ENCODE data around the gene ANKRA2. TPM values are rescaled to one million over a fixed set of nuclear protein-coding genes. Genes with fewer than 3 reads are reported as not detected.
A peak's percentile ranks its signal among the peaks of the same experiment; 100 is the strongest.

The ANKRA2 gene
- total RNA-seq, 1 donor from 2014 or later: 18.5 TPM

- peaks cover 2% of the 10 kb centered on the region for H3K27me3 Mint-ChIP-seq
- DNase-seq: no peak
- intact Hi-C loops (cut with micrococcal nuclease): no loop called here
- H3K36me3 Mint-ChIP-seq (ENCODE audit: low read depth): no peaks in the 10 kb centered on the region
- no peak overlapping the region for H3K27ac Mint-ChIP-seq
- no peaks in the 10 kb centered on the region for H3K4me1 Mint-ChIP-seq
- no peaks in the 10 kb centered on the region for H3K9me3 Mint-ChIP-seq
- H3K4me3 Mint-ChIP-seq: no peak overlapping the region
Observed at GRCh38 chr5:73587923-73588322, 22.5 kb upstream of the ANKRA2 start.

- intact Hi-C loops (cut with micrococcal nuclease): no loop called here
- no peaks in the 10 kb centered on the region for H3K4me1 Mint-ChIP-seq
- H3K27me3 Mint-ChIP-seq: no peaks in the 10 kb centered on the region
- H3K4me3 Mint-ChIP-seq: no peak overlapping the region
- H3K27ac Mint-ChIP-seq: no peak overlapping the region
- no peaks in the 10 kb centered on the region for H3K9me3 Mint-ChIP-seq
- DNase-seq: no peak
- H3K36me3 Mint-ChIP-seq (ENCODE audit: low read depth): peaks cover 23% of the 10 kb centered on the region
Observed at GRCh38 chr5:73582285-73583145, 17.1 kb upstream of the ANKRA2 start.

GRCh38 chr5:73565969-73566547 lies 619 bp upstream of the ANKRA2 start:
- Mint-ChIP-seq H3K4me1 (peaks cover 33% of the 10 kb centered on the region), H3K27ac (peak overlapping the region; percentile 100), H3K36me3 (ENCODE audit: low read depth) (peaks cover 29% of the 10 kb centered on the region), H3K4me3 (peak overlapping the region; percentile 100), H3K9me3 (no peaks in the 10 kb centered on the region), H3K27me3 (peaks cover 2% of the 10 kb centered on the region)
- DNase-seq: peak; percentile 61
- intact Hi-C loops (cut with micrococcal nuclease): loop anchor here (1.0 to 10.0 kb wide), 8 partner anchors 47 to 1979 kb away; partner anchors contain the start of genes ANKRD31, BTF3, ENC1 and GFM2

- Mint-ChIP-seq H3K4me1 (peaks cover 33% of the 10 kb centered on the region), H3K36me3 (ENCODE audit: low read depth) (peaks cover 25% of the 10 kb centered on the region), H3K9me3 (no peaks in the 10 kb centered on the region), H3K27me3 (peaks cover 2% of the 10 kb centered on the region), H3K4me3 (peak overlapping the region; percentile 100), H3K27ac (peak overlapping the region; percentile 100)
- DNase-seq: peak; percentile 72
- intact Hi-C loops (cut with micrococcal nuclease): loop anchor here (1.0 to 10.0 kb wide), 8 partner anchors 45 to 1978 kb away; partner anchors contain the start of genes ANKRD31, BTF3, ENC1 and GFM2
Observed at GRCh38 chr5:73564675-73565074, 764 bp downstream of the ANKRA2 start.

- no peak for DNase-seq
- Mint-ChIP-seq H3K4me3 (peak overlapping the region; percentile 100), H3K27ac (peak overlapping the region; percentile 100), H3K9me3 (no peaks in the 10 kb centered on the region), H3K4me1 (peaks cover 33% of the 10 kb centered on the region), H3K36me3 (ENCODE audit: low read depth) (peaks cover 22% of the 10 kb centered on the region), H3K27me3 (peaks cover 2% of the 10 kb centered on the region)
- intact Hi-C loops (cut with micrococcal nuclease): loop anchor here (2.0 to 10.0 kb wide), 4 partner anchors 1081 to 1977 kb away; partner anchors contain the start of genes ANKRD31, ENC1, GFM2 and MCCC2
Observed at GRCh38 chr5:73564018-73564417, 1.4 kb downstream of the ANKRA2 start.

- no peak for DNase-seq
- peaks cover 12% of the 10 kb centered on the region for H3K4me1 Mint-ChIP-seq
- intact Hi-C loops (cut with micrococcal nuclease): no loop called here
- no peak overlapping the region for H3K27ac Mint-ChIP-seq
- H3K4me3 Mint-ChIP-seq: no peak overlapping the region
- peaks cover 38% of the 10 kb centered on the region for H3K36me3 Mint-ChIP-seq (ENCODE audit: low read depth)
- no peaks in the 10 kb centered on the region for H3K27me3 Mint-ChIP-seq
- H3K9me3 Mint-ChIP-seq: no peaks in the 10 kb centered on the region
Observed at GRCh38 chr5:73558950-73559349, 6.5 kb downstream of the ANKRA2 start.

- peaks cover 22% of the 10 kb centered on the region for H3K36me3 Mint-ChIP-seq (ENCODE audit: low read depth)
- H3K9me3 Mint-ChIP-seq: no peaks in the 10 kb centered on the region
- no peak for DNase-seq
- H3K27ac Mint-ChIP-seq: no peak overlapping the region
- peaks cover 5% of the 10 kb centered on the region for H3K27me3 Mint-ChIP-seq
- no peak overlapping the region for H3K4me3 Mint-ChIP-seq
- no peaks in the 10 kb centered on the region for H3K4me1 Mint-ChIP-seq
- intact Hi-C loops (cut with micrococcal nuclease): no loop called here
Observed at GRCh38 chr5:73552642-73553041, 12.8 kb downstream of the ANKRA2 start.

GRCh38 chr5:73550016-73550415 lies 15.4 kb downstream of the ANKRA2 start:
- Mint-ChIP-seq H3K4me3 (no peak overlapping the region), H3K4me1 (no peaks in the 10 kb centered on the region), H3K9me3 (no peaks in the 10 kb centered on the region), H3K36me3 (ENCODE audit: low read depth) (peaks cover 13% of the 10 kb centered on the region), H3K27me3 (peaks cover 8% of the 10 kb centered on the region), H3K27ac (no peak overlapping the region)
- intact Hi-C loops (cut with micrococcal nuclease): no loop called here
- DNase-seq: no peak

- H3K27ac Mint-ChIP-seq: no peak overlapping the region
Observed at GRCh38 chr5:73545403-73545779, 20.0 kb downstream of the ANKRA2 start.

GRCh38 chr5:73544429-73545402 lies 20.7 kb downstream of the ANKRA2 start:
- Mint-ChIP-seq H3K27ac (no peak overlapping the region), H3K36me3 (ENCODE audit: low read depth) (no peaks in the 10 kb centered on the region), H3K9me3 (no peaks in the 10 kb centered on the region), H3K4me1 (peaks cover 11% of the 10 kb centered on the region), H3K27me3 (peaks cover 13% of the 10 kb centered on the region), H3K4me3 (no peak overlapping the region)
- intact Hi-C loops (cut with micrococcal nuclease): no loop called here
- peak; percentile 45 for DNase-seq

More at GRCh38 chr5:73545403-73545779, 20.0 kb downstream of the ANKRA2 start:
- H3K36me3 Mint-ChIP-seq (ENCODE audit: low read depth): no peaks in the 10 kb centered on the region
- intact Hi-C loops (cut with micrococcal nuclease): no loop called here
- H3K4me3 Mint-ChIP-seq: no peak overlapping the region
- H3K9me3 Mint-ChIP-seq: no peaks in the 10 kb centered on the region
- peaks cover 13% of the 10 kb centered on the region for H3K27me3 Mint-ChIP-seq
- peaks cover 6% of the 10 kb centered on the region for H3K4me1 Mint-ChIP-seq
- peak; percentile 34 for DNase-seq

GRCh38 chr5:73542020-73542419 lies 23.4 kb downstream of the ANKRA2 start:
- Mint-ChIP-seq H3K27ac (no peak overlapping the region), H3K4me3 (no peak overlapping the region), H3K27me3 (peaks cover 8% of the 10 kb centered on the region), H3K9me3 (no peaks in the 10 kb centered on the region), H3K4me1 (peaks cover 11% of the 10 kb centered on the region), H3K36me3 (ENCODE audit: low read depth) (no peaks in the 10 kb centered on the region)
- no peak for DNase-seq
- intact Hi-C loops (cut with micrococcal nuclease): no loop called here

GRCh38 chr5:73540192-73540591 lies 25.2 kb downstream of the ANKRA2 start:
- Mint-ChIP-seq H3K4me3 (no peak overlapping the region), H3K36me3 (ENCODE audit: low read depth) (no peaks in the 10 kb centered on the region), H3K27me3 (peaks cover 10% of the 10 kb centered on the region), H3K9me3 (no peaks in the 10 kb centered on the region), H3K27ac (no peak overlapping the region), H3K4me1 (peaks cover 11% of the 10 kb centered on the region)
- intact Hi-C loops (cut with micrococcal nuclease): no loop called here
- DNase-seq: peak; percentile 30

GRCh38 chr5:73539730-73540129 lies 25.7 kb downstream of the ANKRA2 start:
- no peak overlapping the region for H3K4me3 Mint-ChIP-seq
- no peaks in the 10 kb centered on the region for H3K36me3 Mint-ChIP-seq (ENCODE audit: low read depth)
- no peaks in the 10 kb centered on the region for H3K9me3 Mint-ChIP-seq
- H3K27me3 Mint-ChIP-seq: peaks cover 10% of the 10 kb centered on the region
- no peak for DNase-seq
- intact Hi-C loops (cut with micrococcal nuclease): no loop called here
- no peak overlapping the region for H3K27ac Mint-ChIP-seq
- H3K4me1 Mint-ChIP-seq: peaks cover 11% of the 10 kb centered on the region
